ENCODE results near the gene PASK.

DNA sequence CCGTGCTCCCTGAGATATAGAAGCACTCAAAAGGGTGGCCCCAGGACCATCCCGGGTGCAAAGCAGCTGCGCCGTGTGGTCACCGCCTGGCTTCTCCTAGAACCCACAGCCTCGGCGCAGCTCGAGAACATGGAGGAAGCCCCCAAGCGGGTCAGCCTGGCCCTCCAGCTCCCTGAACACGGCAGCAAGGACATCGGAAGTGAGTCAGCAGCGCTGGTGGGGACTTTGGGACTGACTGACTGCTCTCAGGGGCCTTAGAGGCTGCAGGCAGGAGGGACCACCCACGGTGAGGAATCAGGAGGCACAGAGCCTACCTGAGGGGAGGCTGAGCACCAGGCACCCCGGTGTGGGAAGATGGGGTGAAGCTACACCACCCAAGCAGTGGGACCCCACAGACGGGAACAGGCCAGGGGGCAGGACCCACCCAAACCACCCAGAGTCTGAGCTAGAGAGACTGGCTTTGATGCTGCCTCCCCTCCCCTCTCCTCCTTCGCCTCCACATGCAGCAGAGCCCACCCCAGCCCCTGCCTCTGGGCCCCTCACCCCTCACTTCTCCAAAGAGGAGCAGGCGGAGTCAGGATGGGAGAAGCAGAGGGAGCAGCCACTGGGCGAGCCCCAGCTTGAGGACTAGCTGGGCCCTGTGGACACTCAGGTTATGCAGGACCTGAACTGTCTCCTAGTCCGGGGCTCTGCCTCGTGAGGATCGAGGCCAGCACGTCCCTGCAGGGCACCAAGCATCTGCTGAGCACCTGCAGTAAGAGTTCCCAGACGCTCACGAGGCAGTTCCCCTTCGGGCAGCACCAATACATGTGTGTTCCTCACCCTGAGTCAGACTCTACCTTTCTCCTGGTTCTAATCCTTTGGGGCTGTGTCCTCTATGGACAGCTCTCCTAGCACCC lies 75.9 kb downstream of the PASK start:
- TF ChIP-seq EZH2 (IDR thresholded peaks at IDR 0.05): no peak
- no peak for TF ChIP-seq POLR2AphosphoS5 (IDR thresholded peaks at IDR 0.05; ENCODE audit: borderline replicate concordance, low read depth, low read length)
